HG03571 (cell line): ENCODE results near the gene MSGN1.

Experiments used
- ATAC-seq: cut with Tn5 transposase; IDR thresholded peaks from one replicate; pipeline ENCODE4 v1.9.1; 2021; ENCODE audit not compliant: unreplicated experiment

MSGN1 gene, protein sequence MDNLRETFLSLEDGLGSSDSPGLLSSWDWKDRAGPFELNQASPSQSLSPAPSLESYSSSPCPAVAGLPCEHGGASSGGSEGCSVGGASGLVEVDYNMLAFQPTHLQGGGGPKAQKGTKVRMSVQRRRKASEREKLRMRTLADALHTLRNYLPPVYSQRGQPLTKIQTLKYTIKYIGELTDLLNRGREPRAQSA

DNA sequence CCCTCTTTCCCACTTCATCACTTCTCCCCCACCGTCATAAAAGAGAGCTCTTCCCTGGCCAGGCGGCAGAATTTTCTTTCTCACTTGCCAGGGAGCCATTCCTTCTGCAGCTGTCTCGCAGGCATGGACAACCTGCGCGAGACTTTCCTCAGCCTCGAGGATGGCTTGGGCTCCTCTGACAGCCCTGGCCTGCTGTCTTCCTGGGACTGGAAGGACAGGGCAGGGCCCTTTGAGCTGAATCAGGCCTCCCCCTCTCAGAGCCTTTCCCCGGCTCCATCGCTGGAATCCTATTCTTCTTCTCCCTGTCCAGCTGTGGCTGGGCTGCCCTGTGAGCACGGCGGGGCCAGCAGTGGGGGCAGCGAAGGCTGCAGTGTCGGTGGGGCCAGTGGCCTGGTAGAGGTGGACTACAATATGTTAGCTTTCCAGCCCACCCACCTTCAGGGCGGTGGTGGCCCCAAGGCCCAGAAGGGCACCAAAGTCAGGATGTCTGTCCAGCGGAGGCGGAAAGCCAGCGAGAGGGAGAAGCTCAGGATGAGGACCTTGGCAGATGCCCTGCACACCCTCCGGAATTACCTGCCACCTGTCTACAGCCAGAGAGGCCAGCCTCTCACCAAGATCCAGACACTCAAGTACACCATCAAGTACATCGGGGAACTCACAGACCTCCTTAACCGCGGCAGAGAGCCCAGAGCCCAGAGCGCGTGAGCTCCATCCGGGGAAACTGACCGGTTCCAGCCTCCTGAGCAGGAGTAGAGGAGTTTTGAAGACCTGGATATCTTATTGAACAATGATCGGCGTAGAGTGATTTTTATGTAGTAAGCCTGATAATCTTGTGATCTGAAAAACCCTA lies at the start of gene MSGN1:
TSS of gene MSGN1 (plus strand) at position 65 of the 850 bp plus-strand sequence. CDS start at position 124, 59 bp downstream.
- ATAC-seq, result no peak

DNA sequence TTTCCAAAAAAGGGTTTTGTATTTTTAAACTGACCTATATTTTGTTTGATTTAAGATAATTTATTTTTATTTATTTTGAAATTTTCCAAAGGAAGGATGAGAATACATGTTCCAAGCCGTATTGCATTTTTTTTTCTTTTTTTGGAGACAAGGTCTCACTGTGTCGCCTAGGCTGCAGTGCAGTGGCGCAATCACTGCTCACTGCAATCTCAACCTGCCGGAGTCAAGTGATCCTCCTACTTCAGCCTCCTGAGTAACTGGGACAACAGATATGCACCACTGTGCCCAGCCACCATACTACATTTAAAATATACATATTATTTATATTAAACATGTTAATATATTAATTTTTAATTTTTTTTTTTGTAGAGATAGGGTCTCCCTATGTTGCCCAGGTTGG lies 47.4 kb upstream of the MSGN1 start:
- no peak for ATAC-seq

DNA sequence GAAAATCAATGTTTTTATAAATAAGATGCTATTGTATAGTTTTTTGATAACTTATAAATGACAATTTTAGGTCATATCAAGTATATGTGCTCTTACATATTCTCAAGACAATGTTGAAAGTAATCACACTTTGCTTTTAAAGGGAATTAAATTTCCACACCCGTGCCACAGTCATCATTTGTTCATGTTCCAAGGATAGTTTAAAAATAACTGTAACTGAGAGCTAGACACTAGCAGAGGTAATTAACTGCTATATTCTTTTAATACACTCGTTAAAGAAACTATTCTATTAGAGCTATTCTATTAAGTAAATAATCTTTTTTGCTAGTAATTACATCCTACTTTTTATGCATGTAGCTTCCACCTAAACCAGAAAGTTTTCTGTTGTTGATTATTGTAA lies 44.3 kb upstream of the MSGN1 start:
- no peak for ATAC-seq

DNA sequence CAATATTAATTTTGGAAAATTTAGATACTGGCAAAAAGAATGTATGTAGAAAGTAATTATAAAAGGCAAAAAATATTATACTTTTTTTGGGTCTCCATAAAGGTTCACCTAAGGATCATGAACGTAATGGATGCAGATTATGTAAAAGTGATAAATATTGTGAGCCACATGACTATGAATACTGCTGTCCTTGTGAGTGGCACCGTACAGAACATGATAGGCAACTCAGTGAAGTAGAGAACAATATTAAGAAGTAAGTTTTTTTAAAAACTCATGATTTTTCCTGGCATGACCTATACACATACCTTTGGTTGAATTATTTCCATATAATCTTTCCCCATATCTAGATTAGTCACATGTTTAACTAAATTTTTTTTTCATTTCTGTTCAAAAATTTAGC lies 43.7 kb upstream of the MSGN1 start:
- ATAC-seq, result no peak

DNA sequence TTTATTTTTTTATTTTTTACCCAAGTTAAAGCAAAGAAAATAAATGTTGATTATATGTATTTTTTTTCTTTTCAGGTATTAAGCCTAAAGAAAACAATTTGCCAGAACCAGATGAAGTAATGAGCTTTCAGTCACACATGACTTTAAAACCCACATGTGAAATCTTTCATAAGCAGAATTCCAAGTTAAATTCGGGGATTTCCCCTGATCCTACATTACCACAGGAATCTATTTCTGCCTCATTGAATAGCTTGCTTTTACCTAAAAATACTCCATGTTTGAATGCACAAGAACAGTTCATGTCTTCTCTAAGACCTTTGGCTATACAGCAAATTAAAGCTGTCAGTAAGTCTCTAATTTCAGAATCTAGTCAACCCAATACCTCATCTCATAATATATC lies 35.7 kb upstream of the MSGN1 start:
- ATAC-seq, result no peak

DNA sequence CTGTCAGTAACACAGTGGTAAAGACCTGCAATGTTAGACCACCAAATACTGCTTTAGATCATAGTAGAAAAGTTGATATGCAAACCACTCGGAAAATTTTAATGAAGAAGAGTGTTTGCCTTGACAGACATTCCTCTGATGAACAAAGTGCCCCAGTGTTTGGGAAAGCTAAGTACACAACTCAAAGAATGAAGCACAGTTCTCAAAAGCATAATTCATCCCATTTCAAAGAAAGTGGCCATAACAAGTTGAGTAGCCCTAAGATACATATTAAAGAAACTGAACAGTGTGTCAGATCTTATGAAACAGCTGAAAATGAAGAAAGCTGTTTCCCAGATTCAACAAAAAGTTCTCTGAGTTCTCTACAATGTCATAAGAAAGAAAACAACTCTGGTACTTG lies 34.8 kb upstream of the MSGN1 start:
- ATAC-seq, result no peak

DNA sequence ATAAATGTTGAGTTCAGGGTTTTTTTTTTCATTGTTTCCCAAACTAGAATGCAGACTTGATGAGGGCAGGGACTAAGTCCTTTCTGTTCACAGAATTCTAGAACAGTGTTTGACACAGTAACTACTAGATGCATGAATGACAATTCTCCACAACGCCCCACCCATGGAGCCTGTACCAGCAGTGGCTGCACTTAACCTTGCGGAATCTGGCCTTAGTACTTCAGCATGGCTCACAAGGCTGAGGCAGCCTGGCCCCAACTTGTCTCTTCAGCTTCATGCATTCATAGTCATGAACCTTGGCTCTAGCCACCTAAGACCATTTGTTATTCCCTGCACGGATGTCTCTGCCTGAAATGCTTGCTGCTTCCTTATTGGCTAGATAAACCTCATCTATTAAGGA lies 29.5 kb upstream of the MSGN1 start:
- ATAC-seq, result no peak

DNA sequence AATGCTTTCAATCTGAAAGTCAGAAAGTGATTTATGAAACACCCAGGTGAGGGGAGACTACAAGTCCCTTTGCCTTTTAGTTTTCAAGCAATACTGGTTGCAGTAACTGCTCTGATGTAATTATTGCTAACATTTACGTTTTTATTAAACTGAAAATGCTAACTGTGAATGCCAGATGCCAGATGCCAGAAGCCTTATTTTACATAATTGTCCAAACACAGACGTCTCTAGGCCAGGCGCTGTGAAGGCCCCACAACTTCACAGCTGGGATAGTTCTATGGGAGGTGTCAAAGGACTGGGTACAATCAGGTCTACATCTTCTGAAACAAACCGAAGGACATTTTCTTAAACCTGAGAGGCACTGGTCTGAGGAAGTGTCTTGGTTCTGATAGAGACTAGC lies 27.5 kb upstream of the MSGN1 start:
- ATAC-seq, result no peak

DNA sequence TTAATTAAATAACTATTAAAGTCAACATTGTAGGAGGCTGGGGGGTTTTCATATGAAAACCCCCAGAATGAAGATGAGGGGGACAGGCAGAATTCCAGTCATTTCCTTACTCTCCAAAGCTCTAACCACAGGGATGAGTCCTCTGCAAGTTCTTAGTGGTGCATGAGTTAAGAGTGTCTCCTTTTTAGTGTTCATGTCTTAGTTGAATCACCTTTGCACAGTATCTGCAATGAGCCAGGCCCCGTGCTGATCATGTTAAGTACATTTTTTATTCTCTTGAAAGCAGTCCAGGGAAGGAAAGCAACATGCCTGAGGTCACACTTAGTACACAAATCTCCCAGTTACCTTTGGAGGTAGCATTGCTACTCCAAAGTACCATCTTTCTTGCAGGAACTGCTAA lies 25.7 kb upstream of the MSGN1 start:
- ATAC-seq, result no peak

DNA sequence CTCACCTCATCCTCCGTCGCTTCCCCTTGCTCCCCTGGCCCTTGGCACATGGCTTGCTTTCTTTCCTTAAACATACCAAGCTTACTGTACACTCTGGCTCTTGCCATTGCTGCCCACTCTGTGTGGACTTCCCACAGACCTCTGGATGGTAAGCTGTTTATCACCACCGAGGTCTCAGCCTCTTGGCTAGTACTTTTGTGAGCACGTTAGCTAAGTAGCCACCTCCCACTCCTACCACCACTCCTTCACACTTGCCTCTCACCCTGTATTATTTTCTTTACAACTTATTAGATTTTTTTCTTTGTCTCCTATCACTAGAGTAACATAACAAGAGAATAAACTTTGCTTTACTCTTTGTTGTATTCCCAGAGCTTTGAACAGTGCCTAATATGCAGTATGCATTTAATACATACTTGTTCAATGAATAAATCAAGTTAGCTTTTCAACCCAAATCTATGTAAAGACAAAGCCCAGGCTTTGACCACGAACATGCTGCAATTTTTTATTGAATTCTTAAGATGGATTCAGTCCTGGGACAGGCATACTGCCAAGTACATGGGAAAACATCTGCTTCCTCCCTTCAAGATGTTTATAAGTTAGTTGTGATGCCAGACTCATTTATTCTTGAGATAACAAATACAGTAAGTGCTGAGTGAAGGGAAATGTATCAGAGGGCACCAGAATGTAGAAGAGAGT lies 25.0 kb upstream of the MSGN1 start:
- no peak for ATAC-seq

DNA sequence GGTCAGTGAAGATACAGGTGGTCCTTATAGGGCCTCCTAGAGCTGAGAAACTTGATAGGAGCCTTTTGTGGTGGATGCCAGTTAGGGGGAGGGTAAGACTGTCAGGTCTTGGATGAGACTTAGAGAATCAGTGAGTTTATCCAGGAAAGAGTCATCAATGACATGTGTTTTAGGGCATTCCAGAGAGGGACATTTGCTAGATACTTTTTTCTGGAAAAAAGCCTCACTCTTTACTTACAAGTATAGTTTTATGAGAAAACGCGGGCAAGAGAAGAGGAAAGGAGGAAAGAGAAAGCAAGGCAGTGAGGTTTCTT lies 24.5 kb upstream of the MSGN1 start:
- ATAC-seq, result no peak

DNA sequence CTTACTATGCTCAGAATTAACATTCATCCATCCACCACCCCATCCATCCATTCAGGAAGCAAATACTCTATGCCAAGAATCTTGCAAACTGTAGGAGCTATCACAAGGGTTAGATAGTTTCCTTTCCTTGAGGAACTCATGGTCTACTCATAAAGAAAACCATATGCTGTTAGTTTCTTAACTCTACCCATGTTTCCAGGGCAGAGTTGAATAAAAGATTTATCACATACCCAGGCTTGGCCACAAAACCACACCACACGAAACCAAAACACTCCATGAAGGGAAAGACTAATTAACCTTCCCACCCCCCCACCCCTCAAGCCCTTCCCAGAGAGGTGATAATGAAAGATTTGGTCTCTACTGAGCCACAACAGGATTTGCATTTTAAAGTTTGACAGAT lies 23.7 kb upstream of the MSGN1 start:
- ATAC-seq, result no peak

DNA sequence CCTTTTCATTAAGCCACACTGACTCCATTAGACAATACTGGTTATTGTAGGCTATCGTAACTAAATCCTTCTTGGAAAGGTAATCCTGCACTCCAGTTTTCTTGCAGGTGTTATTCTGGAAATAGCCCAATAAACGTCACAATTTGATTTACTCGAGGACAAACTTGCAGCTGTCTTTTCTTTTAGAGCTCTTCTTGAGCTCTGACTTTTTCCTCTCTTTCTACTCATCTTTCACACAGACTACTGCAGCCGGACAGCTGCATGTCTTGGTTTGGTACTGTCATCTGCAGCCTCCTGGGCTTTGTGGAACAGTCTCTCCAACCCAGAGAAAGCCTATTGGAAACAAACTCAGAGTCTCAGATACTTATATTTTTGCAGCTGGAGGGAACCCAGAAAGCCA lies 23.0 kb upstream of the MSGN1 start:
- no peak for ATAC-seq

DNA sequence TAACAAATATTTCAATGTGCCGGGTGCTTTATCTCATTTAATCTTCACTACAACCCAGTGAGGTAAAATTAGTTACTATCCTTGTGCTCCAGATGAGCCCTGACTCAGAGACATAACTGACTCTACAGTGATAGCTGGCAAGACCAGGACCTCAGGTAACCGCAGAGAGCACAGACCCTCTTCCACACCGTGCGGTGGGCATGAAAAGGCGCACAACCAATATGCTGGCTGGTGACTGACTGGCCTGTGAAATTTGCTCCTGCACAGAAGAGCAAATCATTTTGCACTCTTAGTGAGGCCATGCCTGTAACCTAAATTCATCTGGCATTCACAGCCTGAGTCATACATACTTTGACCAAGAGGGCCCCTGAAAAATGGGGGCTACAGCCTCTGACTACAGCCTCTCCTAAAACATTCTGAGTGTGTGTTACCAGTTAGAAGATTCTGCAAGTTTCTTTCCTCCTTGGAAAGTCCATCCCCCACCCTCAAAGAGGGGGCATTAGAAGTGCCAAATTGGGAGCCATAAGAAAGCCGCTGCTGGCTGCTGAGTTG lies 22.4 kb upstream of the MSGN1 start:
- no peak for ATAC-seq

DNA sequence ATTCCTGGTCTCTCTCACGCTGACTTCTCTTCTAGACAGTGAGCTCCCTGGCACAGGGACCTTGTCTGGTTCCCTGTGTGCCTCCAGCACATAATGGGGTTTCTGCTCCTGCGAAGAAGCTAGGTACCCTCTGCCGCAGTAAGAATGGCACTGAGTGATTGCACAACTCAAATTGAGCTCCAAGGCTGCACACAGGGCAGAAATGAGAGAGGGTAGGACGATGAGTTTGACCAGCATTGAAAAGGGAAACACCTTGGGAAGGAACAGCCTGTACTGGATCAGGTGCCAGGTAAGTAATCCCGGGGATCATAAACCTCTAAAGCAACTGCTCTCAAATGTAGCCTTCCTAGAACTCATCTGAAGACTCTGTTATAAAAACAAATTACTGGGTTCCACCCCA lies 21.0 kb upstream of the MSGN1 start:
- ATAC-seq, result no peak

DNA sequence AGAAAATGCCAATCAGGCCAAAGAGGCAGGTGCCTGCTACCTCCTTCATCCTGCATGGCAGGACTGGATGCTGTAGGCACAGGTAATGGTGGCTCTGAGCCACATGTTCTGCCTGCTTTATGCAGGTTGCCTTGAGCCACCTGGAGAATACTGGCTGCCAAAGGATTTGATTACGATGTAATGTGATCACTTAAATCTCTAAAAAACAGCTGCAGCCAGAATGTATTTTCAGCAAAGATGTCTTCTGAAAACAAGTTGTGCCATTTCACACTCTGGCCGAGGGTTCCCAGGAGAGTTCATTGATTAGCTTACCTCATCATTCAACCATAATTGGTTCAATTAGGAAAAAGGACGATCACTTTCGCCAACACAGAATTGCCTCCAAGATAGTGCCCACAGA lies 17.9 kb upstream of the MSGN1 start:
- no peak for ATAC-seq

DNA sequence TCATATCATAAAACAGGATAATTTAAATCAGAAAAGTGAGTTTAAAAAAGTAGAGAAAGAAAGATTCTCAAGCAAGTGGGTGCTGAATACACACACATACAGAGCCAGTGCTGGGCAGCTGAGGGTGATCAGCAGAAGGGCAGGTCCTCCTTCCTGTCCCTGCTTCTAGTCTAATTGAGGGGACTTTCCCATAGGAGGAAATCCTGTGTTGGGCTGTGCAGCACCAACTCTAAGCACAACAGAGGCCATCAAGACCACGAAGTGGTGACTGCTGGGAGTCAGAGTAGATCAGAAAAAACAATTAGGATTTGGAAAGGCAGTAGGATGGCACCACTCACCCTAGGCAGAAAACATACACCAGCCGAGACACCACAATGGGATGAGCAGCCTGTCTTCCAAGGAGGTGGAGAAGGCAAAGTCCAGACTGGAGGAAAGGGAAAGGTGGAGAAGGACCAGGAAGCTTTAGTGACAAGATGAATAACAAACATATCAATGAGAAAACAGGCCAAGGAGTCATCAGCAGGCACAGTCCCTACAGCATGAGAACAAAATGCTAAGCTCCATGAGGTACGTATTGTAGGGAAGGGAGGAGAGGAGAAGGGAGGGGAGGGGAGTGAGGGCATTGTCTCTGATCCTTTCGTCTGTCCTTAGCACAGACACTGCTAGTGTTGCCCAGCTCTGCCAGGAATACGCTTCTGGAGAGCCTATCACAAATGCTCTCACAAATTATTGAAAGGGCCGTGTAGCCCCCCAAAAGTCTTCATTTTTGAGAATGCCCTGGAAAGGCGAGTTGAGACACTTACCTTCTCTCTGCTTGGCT lies 16.7 kb upstream of the MSGN1 start:
- ATAC-seq, result no peak

DNA sequence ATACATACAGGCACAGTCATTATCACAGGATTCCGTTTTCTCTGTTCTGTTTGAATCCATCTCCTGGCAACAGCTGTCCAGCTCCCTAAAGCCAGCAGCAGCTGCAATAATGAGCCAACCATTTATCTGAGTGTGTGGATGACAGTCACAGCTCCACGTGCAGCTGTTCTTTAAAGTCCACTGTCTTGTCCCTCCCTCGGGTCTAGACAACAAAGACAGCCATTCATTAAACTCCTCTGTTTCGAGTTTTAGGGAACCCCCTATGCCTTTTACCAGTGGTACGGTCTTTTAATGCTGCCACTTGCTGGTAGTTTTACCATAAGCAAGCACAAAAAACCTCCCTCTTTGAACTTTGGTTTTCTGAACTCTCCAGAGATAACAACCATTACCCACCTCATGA lies 16.0 kb upstream of the MSGN1 start:
- ATAC-seq, result no peak

DNA sequence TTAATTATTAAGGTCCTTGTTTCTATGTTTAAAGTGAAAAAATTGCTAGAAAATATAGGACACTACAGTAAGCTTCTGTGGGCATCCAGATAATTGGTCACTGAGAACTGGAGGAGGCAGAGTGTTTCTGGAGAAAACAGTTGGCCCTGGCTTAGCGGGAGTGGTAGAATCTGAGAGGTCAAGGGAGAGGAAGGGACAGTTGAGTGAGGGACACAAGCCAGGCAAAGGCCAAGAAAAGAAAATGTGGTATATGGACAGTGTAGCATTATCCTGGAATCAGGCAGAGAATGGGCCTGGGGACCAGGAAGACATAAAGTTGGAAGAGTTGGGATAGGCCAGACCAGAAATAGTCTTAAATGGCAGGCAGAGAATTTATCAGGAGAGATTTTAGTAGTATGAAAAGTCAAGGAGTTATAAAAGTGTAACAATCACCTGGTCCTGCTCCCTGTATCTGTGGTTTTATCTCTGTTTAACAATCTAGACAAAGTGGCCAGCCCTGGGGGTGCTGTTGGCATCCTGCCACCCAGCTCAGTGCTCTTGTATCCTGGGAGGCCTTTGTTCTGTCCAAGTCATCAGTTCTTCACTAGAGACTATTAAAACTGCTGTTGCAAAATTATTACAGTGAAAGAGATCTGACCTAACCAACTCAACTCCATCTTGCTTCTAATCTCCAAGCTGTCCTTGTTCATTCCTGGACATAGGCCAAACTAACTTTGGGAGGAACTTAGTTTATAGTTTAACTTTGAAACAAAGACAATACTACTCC lies 15.4 kb upstream of the MSGN1 start:
- ATAC-seq, result no peak

DNA sequence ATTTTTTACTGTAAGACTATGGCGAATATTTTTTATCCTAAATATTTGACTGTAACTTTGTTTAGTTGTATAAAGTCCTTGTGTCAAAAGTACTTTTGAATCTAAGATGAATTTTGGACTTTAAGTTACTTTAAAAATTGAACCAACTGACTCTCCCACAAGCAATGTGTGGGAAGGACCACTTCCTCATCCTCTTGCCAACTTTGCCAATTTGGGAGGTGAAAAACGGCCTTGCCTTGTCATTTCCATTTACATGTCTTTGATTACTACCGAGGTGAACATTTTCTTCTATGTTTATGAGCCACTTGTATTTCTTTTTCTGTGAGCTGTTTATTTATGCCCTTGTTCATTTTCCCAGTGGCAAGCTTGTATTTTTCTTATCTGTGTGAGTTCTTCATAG lies 12.8 kb upstream of the MSGN1 start:
- no peak for ATAC-seq
